Stimulated activated naive B cell treated with anti-CD40 and anti-IgM and Interleukin-4, amounts not matched to agents 10 μg/mL and 1 μg/mL and 100 μg/mL, for 72 hours (primary cell): ENCODE results near the gene PUM2.
A peak's percentile ranks its signal among the peaks of the same experiment; 100 is the strongest.

Source experiments
- ATAC-seq, 2 donors: fragments of 150-1000 bp; cut with Tn5 transposase; replicated peaks; 2 replicates each; pipeline ENCODE4 v1.10.0; 2021; ENCODE audit warnings: moderate library complexity in 1 of 2
- DNase-seq: peaks from one replicate; pipeline ENCODE4 v3.0.0; 2021
- H3K27ac Mint-ChIP-seq: one replicate; pipeline ENCODE4 v1.8.0; 2022; ENCODE audit warnings: mild to moderate bottlenecking, mixed read lengths
- H3K27me3 Mint-ChIP-seq, 2 donors: one replicate each; pipeline ENCODE4 v1.8.0; 2022; ENCODE audit warnings: mixed read lengths in 2 of 2
- H3K36me3 Mint-ChIP-seq, 2 donors: one replicate each; pipeline ENCODE4 v1.8.0; 2022; ENCODE audit warnings: mixed read lengths in 2 of 2, mild to moderate bottlenecking in 1 of 2
- H3K4me1 Mint-ChIP-seq, 2 donors: one replicate each; pipeline ENCODE4 v1.8.0; 2022; ENCODE audit warnings: mixed read lengths in 2 of 2, mild to moderate bottlenecking in 1 of 2
- H3K4me3 Mint-ChIP-seq, 2 donors: one replicate each; pipeline ENCODE4 v1.8.0; 2022; ENCODE audit warnings: mild to moderate bottlenecking in 2 of 2, mixed read lengths in 2 of 2, moderate library complexity in 1 of 2
- H3K9me3 Mint-ChIP-seq, 2 donors: one replicate each; pipeline ENCODE4 v1.8.0; 2022; ENCODE audit warnings: mixed read lengths in 2 of 2, mild to moderate bottlenecking in 1 of 2

Gene PUM2

GRCh38 chr2:20350753-20351554 lies at the start of gene PUM2:
PUM2 (minus strand) TSS chr2:20350844; CDS start chr2:20327360, 23,484 bp downstream.
- peak; percentile 85 for ATAC-seq
- H3K4me1 Mint-ChIP-seq: peaks cover 17 to 29% of the 10 kb centered on the region in 2 donors
- peak; percentile 98 for DNase-seq
- no peaks in the 10 kb centered on the region for H3K9me3 Mint-ChIP-seq
- H3K27ac Mint-ChIP-seq: peak within 1 kb of the TSS; percentile 93
- peaks cover 9 to 20% of the 10 kb centered on the region in 2 donors for H3K36me3 Mint-ChIP-seq
- no peak within 1 kb of the TSS for H3K4me3 Mint-ChIP-seq
- no peaks in the 10 kb centered on the region for H3K27me3 Mint-ChIP-seq

GRCh38 chr2:20400306-20400705 lies 49.7 kb upstream of the PUM2 start:
- H3K27ac Mint-ChIP-seq: no peak overlapping the region
- no peaks in the 10 kb centered on the region for H3K36me3 Mint-ChIP-seq
- DNase-seq: no peak
- H3K4me3 Mint-ChIP-seq: no peak overlapping the region
- no peaks in the 10 kb centered on the region for H3K9me3 Mint-ChIP-seq
- no peaks in the 10 kb centered on the region for H3K4me1 Mint-ChIP-seq
- H3K27me3 Mint-ChIP-seq: peaks cover 11 to 14% of the 10 kb centered on the region in 2 donors
- ATAC-seq: no peak

GRCh38 chr2:20398956-20399567 lies 48.4 kb upstream of the PUM2 start:
- no peak overlapping the region for H3K27ac Mint-ChIP-seq
- peaks cover 18 to 20% of the 10 kb centered on the region in 2 donors for H3K27me3 Mint-ChIP-seq
- ATAC-seq (no peak), DNase-seq (no peak)
- H3K4me3 Mint-ChIP-seq: no peak overlapping the region
- no peaks in the 10 kb centered on the region for H3K9me3 Mint-ChIP-seq
- no peaks in the 10 kb centered on the region for H3K4me1 Mint-ChIP-seq
- H3K36me3 Mint-ChIP-seq: no peaks in the 10 kb centered on the region

- no peak for ATAC-seq
- no peaks in the 10 kb centered on the region for H3K9me3 Mint-ChIP-seq
- H3K27me3 Mint-ChIP-seq: peaks cover 22 to 25% of the 10 kb centered on the region in 2 donors
- H3K4me3 Mint-ChIP-seq: no peak overlapping the region
- H3K27ac Mint-ChIP-seq: no peak overlapping the region
- DNase-seq: no peak
- H3K4me1 Mint-ChIP-seq: no peaks in the 10 kb centered on the region
- H3K36me3 Mint-ChIP-seq: no peaks in the 10 kb centered on the region
Observed at GRCh38 chr2:20397811-20398447, 47.3 kb upstream of the PUM2 start.

GRCh38 chr2:20396356-20397000 lies 45.8 kb upstream of the PUM2 start:
- Mint-ChIP-seq H3K27ac (no peak overlapping the region), H3K36me3 (no peaks in the 10 kb centered on the region), H3K4me1 (no peaks in the 10 kb centered on the region), H3K9me3 (no peaks in the 10 kb centered on the region), H3K27me3 (peaks cover 30 to 31% of the 10 kb centered on the region in 2 donors), H3K4me3 (no peak overlapping the region)
- DNase-seq (no peak), ATAC-seq (no peak)

GRCh38 chr2:20393986-20394385 lies 43.3 kb upstream of the PUM2 start:
- Mint-ChIP-seq H3K27ac (no peak overlapping the region), H3K4me1 (no peaks in the 10 kb centered on the region), H3K9me3 (no peaks in the 10 kb centered on the region), H3K4me3 (no peak overlapping the region), H3K27me3 (peaks cover 41 to 46% of the 10 kb centered on the region in 2 donors), H3K36me3 (no peaks in the 10 kb centered on the region)
- ATAC-seq: no peak
- no peak for DNase-seq

GRCh38 chr2:20391951-20392699 lies 41.5 kb upstream of the PUM2 start:
- no peak for ATAC-seq
- H3K27me3 Mint-ChIP-seq: peaks cover 37 to 46% of the 10 kb centered on the region in 2 donors
- no peaks in the 10 kb centered on the region for H3K9me3 Mint-ChIP-seq
- DNase-seq: no peak
- H3K4me1 Mint-ChIP-seq: no peaks in the 10 kb centered on the region
- no peak overlapping the region for H3K27ac Mint-ChIP-seq
- no peaks in the 10 kb centered on the region for H3K36me3 Mint-ChIP-seq
- H3K4me3 Mint-ChIP-seq: no peak overlapping the region

GRCh38 chr2:20390524-20391123 lies 40.0 kb upstream of the PUM2 start:
- H3K4me1 Mint-ChIP-seq: no peaks in the 10 kb centered on the region
- ATAC-seq (no peak), DNase-seq (no peak)
- H3K9me3 Mint-ChIP-seq: no peaks in the 10 kb centered on the region
- H3K36me3 Mint-ChIP-seq: no peaks in the 10 kb centered on the region
- no peak overlapping the region for H3K27ac Mint-ChIP-seq
- peaks cover 31 to 36% of the 10 kb centered on the region in 2 donors for H3K27me3 Mint-ChIP-seq
- H3K4me3 Mint-ChIP-seq: no peak overlapping the region

GRCh38 chr2:20384953-20385352 lies 34.3 kb upstream of the PUM2 start:
- no peak overlapping the region for H3K4me3 Mint-ChIP-seq
- H3K9me3 Mint-ChIP-seq: no peaks in the 10 kb centered on the region
- no peak for ATAC-seq
- peaks cover under 1 to 4% of the 10 kb centered on the region in 2 donors for H3K27me3 Mint-ChIP-seq
- DNase-seq: no peak
- H3K27ac Mint-ChIP-seq: no peak overlapping the region
- no peaks in the 10 kb centered on the region for H3K4me1 Mint-ChIP-seq
- no peaks in the 10 kb centered on the region for H3K36me3 Mint-ChIP-seq

- H3K4me1 Mint-ChIP-seq: peaks cover 0 to 5% of the 10 kb centered on the region in 2 donors
- H3K4me3 Mint-ChIP-seq: no peak overlapping the region
- H3K27ac Mint-ChIP-seq: no peak overlapping the region
- H3K27me3 Mint-ChIP-seq: peaks cover under 1 to 11% of the 10 kb centered on the region in 2 donors
- DNase-seq (no peak), ATAC-seq (no peak)
- no peaks in the 10 kb centered on the region for H3K36me3 Mint-ChIP-seq
- no peaks in the 10 kb centered on the region for H3K9me3 Mint-ChIP-seq
Observed at GRCh38 chr2:20382965-20383810, 32.5 kb upstream of the PUM2 start.

GRCh38 chr2:20381457-20381856 lies 30.8 kb upstream of the PUM2 start:
- Mint-ChIP-seq H3K4me1 (peaks cover 0 to 5% of the 10 kb centered on the region in 2 donors), H3K9me3 (no peaks in the 10 kb centered on the region), H3K4me3 (no peak overlapping the region), H3K27ac (no peak overlapping the region), H3K36me3 (no peaks in the 10 kb centered on the region), H3K27me3 (peaks cover 8 to 16% of the 10 kb centered on the region in 2 donors)
- DNase-seq (no peak), ATAC-seq (no peak)

- Mint-ChIP-seq H3K36me3 (no peaks in the 10 kb centered on the region), H3K4me1 (peaks cover 0 to 5% of the 10 kb centered on the region in 2 donors), H3K9me3 (no peaks in the 10 kb centered on the region), H3K27me3 (peaks cover 13 to 16% of the 10 kb centered on the region in 2 donors), H3K27ac (no peak overlapping the region), H3K4me3 (no peak overlapping the region)
- DNase-seq: no peak
- peak in 1 of 2 donors; percentile 29 for ATAC-seq
Observed at GRCh38 chr2:20378891-20379519, 28.4 kb upstream of the PUM2 start.
